NCI-H69 (cell line): ENCODE measurements around the gene TMX1.
"Not testable (repeated sequence)": the region's sequence is repeated elsewhere in the genome, so short reads cannot be mapped to it uniquely, and the experiment has no call there.

Experiments
- DNase-seq: peaks from one replicate; lab custom pipeline; 2025; lab: John Stamatoyannopoulos, UW

The TMX1 gene, protein sequence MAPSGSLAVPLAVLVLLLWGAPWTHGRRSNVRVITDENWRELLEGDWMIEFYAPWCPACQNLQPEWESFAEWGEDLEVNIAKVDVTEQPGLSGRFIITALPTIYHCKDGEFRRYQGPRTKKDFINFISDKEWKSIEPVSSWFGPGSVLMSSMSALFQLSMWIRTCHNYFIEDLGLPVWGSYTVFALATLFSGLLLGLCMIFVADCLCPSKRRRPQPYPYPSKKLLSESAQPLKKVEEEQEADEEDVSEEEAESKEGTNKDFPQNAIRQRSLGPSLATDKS

DNA sequence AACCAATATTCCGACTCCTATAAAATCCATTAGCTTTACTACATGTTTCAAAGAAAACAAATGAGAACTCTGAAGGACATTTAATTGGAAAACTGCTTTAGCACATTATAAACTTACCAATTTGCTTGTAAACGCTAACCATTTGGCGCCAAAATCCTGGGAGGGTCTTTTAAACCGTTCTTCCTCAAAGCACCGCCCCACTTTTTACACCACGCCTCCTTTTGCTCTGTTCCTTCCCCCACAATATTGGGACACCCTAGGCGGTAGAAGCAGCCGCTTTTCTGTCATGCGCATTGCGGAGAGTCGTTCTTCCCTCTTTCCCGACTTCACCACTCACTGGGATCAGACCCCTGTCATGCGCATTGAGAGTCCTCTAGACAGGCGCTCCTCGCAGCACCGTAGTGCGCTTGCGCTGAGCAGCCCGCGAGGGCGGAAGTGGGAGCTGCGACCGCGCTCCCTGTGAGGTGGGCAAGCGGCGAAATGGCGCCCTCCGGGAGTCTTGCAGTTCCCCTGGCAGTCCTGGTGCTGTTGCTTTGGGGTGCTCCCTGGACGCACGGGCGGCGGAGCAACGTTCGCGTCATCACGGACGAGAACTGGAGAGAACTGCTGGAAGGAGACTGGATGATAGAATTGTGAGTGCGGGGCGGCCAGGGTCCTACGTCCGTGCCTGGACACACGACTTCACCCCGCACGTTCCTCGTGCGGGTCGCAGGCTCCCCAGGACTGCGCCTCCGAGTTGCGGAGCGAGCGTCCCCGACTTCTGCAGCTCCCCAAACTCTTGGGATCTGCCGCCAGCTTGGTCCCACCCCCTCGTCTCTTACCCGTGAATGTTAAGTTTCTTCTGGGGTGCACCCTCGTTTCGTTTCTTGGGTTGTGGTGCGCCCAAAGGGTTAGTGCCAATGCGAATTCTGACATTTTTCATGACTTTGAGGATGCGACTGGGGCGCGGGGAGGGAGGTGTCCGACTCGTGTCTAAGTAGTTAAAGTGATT is at the start of gene TMX1:
Gene TMX1, plus strand, starts transcription at position 435 of the 991 bp plus-strand sequence. Its CDS starts 46 bp downstream, at position 481.
- peak; percentile 100 for DNase-seq

DNA sequence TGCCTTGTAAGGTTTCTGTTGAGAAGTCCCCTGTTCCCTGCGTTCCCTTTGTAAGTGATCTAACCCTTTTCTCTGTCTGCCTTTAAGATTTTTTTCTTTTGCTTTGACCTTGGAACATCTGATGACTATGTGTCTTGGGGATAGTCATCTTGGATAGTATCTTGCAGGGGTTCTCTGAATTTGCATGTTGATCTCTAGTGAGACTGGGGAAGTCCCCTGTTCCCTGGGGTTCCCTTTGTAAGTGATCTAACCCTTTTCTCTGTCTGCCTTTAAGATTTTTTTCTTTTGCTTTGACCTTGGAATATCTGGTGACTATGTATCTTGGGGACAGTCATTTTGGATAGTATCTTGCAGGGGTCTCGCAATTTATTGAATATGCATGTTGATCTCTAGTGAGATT is 38.2 kb upstream of the TMX1 start:
- DNase-seq: no peak

DNA sequence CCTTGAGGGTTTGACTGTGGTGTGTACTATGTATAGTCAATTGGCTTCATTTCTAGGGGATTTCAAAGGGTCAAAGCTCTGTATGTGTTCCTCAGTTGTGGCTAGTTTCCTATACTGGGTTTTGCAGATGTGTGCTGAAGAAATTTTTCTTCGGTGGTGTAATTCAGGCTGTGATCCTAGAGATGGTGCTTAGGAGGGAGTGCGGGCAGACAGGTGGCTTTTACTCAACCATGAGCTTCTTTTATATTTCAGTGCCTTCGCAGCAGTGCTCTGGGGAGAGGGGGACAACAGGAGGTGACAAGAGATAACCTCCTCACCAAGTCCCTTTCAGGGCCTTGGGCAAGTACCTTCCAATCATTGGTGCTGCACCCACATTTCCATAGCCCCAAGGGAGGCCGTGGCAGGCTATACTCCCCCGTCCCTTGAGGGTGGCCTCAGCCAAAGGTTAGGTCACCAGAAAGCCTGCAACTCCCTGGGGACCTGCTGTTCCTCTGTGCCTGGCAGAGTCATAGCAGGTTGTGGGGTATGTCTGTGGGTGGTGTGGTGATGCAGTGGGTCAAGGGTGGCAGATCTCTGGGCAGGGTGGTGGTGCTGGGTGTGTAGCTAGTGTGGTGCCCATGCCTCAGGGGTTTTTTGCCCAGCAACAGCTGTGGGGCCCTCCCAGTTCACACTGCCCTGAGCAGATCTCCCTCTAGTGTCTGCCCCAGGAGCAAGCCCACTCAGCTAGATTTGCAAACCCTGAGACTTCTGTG is 37.0 kb upstream of the TMX1 start:
- DNase-seq: peak; percentile 54

DNA sequence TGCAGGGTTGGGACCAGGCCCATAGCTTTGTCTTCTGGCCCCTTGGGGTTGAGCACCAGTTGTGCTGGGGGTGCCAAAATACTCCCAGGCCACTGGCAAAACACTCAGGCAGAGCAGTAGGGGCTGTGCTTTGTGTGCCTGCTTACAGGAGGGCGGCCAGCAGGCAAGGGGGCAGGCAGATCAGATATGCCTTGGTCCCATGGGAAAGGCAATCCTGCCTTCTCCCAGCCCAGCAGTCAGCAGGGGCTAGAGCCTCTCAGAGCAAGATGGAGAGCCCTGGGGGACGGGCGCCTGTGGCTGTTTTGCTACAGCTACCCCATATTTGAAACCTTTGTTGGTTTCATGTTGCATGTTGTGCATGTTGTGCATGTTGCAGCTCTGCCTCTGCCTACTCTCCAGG is 36.2 kb upstream of the TMX1 start:
- peak; percentile 59 for DNase-seq

DNA sequence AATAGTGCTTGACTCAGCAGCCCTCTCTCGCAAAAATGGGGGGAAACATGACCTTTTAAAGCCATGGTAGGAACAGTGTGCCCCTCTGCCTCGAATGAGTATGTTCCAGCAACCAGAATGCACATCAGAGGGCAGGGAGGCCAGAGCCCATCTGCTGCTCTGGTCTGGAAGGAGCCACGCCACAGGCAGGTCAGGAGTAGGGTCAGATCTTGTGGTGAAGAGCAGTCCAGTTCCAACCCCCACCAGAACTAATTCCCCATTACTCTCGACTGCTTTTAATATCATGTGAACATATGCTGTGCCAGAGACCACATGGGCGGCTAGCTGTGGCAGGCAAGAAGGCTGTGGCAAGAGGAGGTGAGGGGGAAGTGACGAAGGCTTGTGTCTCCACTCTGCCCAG is 34.6 kb upstream of the TMX1 start:
- DNase-seq: peak; percentile 20

DNA sequence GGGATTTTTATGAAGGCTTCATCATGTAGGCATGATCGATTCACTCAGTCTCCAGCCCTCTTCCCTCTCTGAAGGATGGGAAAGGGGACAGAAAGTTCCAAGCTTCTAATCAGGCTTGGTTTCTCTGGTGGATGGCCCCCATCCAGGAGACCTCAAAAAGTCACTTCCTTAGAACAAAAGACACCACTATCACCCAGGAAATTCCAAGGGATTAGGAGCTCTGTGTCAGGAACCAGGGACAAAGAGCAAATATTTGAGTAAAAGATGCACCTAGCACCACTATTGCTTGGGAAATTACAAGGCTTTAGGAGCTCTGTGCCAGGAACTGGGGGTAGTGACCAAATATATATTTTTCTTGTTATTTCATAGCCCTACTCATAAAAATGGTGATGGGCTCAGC is 33.6 kb upstream of the TMX1 start:
- DNase-seq: peak; percentile 36

DNA sequence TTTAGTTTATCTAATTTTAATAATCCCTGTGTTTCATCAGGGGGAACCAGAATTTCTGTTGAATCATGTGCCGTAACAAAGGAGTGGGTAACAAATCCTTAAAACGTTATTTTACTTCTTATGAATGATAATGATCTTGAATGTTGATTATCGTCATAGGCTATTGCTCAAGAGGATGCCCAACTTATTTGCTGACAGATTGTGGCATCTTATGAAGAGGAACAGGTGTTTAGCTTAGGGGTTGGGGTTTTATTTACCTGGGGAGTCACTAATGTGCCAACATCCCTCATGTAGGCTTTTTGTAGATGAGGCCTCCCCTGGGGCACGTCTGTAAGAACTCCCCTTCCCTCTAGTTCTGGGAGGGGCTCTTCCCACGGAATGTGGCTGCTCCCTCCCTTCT is 32.4 kb upstream of the TMX1 start:
- peak; percentile 98 for DNase-seq

DNA sequence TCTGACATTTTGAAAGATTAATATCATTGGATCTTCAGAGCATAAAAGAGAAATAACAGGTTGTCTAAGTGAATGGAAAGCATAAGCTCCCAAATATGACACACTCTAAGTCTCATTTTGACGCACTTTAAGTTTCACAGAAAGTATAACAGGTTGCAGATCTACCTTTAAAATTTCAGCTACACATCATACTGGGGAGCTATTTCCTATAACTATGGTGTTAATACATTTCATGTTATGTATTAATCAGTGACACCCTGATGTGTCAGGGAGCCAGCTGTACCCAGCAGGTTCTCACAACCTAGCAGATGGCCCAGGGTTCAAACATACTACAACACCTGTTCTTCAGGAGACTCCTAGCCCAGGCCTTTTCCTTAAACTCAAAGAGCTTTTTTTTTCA is 31.1 kb upstream of the TMX1 start:
- peak; percentile 96 for DNase-seq

DNA sequence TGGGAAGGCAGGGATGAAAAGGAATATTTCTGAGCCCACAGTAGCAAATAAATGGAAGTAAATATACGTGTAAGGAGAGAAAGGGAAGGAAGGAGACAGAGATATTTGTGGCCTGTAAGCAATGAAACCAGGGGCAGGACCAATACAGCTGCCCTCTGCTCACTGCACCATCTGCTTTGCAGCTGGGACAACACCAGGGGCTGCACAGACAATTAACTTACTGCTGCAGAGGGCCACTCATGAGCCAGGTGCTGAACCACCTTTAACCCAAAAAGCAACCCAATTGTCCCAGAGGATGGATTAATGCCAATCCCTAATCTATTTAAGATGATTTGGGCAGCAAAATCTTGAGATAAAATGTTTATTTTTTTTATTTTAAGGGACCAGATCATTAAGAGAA is 30.6 kb upstream of the TMX1 start:
- DNase-seq: peak; percentile 97

DNA sequence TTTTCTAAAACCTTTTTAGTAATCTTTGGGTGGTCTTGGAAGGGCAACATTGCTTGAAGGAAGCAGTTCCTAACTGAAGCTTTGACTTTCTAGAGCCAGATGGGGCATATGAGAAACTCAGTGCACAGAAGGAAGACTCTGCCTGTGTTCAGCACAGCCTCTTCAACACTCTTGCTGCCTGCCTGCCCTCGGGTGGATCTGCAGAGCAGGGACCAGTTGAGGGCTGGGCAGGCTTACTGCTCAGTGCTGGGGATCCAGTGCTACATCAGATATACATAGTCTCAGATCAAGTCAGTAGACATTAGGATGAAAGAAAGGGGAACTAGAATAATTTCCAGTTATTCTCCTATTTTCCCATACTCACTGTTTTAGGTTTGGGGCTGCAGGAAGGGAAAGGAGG is 29.5 kb upstream of the TMX1 start:
- DNase-seq: peak; percentile 91

DNA sequence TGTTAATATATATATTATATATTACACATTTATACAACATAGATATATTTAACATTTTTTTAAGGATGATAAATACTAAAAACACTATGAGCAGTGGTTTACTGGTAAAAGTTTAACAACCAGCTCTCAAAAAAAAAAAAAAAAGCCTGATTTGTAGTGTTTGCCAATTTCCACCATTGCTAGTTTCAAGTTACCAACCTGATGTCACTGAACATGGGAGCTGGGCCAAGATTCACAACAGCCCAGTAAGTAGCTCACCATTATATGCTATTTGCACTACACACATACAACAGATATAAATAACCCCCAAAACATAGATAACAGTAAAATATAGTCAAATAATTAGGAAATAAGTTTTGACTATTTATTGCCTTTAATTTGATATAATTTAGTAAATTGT is 28.9 kb upstream of the TMX1 start:
- peak; percentile 95 for DNase-seq

DNA sequence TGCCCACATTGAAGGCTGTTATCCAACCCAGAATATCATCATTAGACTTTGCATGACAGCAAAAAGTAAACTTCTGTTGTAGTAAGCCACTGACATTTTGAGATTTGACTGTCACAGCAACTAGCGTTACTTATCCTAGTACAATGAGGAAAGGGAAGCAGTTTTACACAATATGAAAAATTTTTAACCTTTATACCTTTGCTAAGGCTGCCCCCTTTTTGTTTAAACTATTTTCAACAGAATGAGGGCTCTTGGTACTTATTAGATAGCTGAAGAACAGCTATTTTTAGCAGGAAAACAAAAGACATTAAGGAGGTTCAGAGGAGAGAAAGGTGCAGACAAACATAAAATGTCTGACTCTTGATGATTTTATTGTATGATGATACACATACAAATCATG is 23.4 kb upstream of the TMX1 start:
- no peak for DNase-seq

DNA sequence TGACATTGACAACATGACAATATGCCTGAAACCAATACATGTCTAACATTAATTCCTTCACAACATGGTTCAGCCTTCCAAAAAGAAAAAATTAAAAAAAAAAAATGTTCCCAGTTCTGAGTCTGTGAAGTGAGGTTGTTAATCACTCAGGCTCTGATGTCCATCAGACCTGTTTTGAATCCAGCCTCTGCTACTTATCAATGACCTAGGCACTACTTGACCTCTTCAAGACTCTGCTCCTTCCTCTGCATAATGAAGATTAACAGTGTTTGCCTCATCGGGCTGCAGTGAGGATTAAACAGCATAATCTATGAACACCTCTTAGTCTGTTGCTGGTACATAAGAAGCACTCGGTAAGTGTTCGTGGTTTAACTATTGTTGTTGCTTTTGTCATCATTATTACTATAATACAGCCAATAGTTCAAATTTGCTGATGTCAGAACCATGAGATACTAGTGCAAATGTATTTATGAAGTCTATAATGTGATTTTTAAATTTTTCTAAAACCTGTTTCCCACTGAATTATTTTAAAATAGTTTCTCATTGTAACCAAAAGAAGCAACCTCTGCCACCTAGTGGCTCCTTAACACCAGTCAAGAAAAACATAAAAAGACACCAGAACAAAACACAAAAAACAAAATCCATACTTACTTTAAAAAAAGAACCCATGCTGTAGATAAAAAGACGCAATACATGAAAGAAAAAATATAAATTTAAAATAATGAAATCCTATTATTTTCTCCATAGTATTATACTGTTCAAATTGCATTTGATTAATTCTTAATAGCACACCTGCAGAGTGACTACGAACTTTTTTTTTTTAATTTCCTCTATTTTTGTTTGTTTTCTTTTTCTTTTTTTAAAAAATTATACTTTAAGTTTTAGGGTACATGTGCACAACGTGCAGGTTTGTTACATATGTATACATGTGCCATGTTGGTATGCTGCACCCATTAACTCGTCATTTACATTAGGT is 20.3 kb upstream of the TMX1 start:
- peak; percentile 70 for DNase-seq

DNA sequence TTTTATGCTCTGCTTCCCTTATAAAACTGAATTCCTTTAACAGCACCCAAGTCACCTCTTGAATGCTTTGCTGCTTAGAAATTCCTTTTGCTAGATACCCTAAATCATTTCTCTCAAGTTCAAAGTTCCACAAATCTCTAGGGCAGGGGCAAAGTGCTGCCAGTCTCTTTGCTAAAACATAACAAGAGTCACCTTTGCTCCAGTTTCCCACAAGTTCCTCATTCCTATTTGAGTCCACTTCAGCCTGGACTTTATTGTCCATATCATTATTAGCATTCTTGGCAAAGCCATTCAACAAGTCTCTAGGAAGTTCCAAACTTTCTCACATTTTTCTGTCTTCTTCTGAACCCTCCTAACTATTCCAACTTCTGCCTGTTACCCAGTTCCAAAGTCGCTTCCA is 16.6 kb upstream of the TMX1 start:
- DNase-seq: not testable (repeated sequence)

DNA sequence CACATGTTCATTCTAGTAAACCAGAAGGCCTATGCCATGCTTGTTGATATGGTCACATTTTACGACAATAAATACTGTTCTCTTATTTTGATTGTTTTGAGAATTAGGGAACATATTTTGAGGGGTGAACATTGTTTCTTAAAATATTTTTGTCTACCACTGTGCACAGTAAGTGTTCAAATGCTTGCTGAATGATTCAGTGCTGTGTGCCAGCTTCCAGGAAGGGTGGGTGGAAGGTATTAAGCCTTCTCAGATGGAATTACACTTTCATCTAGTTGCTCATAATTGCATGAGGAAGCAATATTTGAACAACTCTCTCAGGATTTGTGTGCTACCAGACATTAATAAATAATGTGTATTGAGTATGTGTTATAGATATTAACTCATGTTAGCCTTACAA is 15.5 kb upstream of the TMX1 start:
- no peak for DNase-seq

DNA sequence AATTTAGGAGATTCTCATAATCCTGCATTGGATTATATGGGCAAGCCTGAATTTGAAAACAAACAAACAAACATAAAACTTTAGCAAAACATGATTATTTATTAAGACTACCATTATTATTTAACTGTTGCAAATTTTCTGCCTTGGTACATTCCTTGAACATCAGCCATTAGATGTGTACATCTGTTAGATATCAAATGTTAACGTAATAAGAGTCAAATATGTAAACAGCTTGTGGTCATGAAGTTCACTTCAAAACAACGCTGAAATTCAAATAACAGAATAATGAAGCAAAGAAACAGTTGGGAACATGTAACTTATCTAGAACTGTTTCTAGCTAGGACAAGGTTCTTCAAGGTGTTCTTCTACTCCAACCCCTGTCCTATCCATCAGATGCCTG is 14.3 kb upstream of the TMX1 start:
- no peak for DNase-seq

DNA sequence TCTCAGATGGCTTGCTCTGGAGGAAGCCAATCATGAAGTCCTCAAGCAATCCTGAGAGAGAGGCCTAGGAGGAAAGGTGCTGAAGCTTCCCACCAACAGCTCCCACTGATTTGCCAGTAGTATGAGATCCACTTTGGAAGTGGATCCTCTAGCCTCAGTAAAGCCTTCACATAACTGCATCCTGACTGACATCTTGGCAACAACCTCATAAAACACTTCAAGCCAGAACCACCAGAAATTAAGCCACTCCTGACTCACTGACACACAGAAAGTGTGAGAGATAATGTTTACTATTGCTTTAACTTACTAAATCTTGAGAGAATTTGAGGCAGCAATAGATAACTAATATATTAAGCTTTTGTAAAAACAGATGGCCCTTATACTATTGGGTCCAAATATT is 11.7 kb upstream of the TMX1 start:
- DNase-seq: no peak

DNA sequence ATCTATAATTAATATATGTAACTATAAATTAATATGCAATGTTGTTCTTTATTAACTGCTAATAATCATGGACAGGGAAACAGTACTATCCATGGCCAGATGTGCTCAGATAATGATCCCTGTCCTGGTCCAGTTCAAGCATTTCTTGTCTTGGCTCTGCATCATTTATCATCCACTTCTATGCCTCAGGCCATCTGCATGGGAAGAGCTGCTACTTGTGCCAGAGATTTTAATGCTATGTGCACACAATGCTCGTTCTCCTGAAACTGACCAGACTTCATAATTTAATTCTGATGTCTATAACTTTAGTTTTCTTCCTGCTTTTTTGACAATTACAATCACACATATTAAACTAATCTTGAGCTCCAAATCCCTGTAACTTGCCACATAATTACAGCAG is 11.2 kb upstream of the TMX1 start:
- peak; percentile 85 for DNase-seq

DNA sequence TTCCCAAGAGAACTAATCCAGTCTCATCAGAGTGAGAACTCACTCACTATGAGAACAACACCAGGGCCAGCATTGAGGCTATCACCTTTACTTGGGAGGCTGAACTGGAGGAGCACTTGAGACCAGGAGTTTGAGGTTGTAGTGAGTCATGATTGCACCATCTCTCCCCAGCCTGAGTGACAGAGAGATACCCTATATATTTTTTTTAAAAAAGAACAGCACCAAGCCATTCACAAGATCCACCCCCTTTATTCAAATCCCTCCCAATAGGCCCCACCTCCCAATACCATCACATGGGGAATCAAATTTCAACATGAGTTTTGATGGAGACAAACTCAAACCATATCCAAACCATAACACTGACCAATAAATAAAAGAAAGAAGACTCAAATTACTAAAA is 3.7 kb upstream of the TMX1 start:
- no peak for DNase-seq

DNA sequence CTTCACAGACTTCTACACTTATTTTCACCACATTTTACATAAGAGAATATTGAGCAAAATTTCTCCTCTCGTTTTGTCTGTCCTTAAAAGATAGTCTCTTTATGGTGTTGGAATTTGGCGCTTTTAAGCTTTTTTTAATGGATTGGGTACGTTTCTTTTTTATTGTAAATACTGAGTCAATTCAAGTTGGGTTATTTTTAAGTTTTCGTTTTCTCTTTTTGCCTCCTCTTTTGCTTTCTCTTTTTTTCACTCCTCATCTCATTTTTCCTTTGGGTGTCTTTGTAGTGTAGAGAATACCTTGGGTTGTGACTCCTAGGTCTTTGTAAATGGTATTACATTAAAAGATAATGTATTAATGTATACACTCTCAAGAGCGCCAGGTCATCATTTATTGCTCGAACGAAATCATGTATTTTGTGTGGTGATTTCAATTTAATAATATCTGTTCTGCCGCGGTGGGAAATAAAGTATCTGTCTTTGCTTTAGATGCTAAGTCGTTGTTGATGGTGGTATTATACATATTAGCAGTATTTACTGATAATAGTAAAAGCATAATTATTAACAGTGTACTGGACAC is 845 bp downstream of the TMX1 start:
- DNase-seq: no peak
